Measurements from ENCODE around the gene CDH13.

Gene CDH13

DNA sequence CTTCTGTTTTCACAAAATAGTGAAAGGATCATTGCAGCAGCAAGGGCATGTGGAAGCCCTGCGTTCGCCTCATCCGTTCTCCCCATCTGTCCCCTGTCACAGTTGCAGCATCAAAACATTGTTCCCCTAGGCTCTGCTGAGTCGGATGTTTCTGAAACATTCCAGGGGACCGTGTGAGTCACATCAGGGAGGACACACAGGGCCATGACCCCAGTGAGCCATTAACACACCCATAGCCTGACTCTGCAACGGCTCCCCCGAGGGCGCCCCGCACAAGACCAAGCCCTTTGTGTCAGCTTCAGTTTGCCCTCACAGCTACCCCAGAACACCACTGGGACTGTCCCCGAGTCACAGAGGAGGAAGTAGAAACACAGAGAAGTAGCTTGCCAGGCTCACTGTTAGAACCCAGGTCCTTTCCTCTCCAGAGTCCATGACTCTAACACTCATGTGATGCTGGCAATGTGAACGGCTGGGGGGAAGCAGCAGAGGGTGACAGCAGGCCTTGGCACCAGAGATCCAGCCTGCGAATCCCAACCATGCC is 1117.7 kb downstream of the CDH13 start:
- no peak for DNase-seq

DNA sequence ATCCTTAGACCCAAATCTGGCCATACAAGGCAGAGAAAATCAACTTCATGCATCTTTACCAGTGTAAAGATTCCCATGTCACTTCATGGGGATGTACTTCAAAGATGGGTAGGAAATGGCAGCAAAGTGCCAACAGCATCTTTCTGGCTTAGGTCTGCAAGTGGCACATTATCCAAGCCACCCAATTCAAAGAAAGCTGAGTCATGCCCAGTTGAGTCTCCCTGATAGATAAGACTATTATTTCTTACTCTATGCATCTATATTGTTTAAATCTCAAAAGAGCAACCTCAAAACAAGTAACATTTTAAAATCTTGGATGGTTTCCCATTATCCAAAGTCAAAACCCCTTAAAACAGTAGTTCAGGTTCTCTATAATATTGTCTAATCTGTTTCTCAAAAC is 1119.8 kb downstream of the CDH13 start:
- no peak for DNase-seq

DNA sequence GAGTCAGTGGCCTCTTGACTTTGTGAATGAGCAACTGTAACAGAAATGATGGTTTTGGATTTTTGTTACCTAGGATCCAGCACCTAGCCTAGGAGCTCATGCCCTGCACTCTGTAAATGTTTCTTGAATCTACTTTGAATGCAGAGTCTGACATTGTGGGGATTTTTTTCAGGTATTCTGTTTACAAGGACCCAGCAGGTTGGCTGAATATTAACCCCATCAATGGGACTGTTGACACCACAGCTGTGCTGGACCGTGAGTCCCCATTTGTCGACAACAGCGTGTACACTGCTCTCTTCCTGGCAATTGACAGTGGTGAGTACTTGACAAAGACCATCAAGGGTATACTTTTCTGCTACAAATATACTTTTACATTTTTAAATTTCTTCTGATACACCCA is 1121.2 kb downstream of the CDH13 start:
- DNase-seq: no peak

DNA sequence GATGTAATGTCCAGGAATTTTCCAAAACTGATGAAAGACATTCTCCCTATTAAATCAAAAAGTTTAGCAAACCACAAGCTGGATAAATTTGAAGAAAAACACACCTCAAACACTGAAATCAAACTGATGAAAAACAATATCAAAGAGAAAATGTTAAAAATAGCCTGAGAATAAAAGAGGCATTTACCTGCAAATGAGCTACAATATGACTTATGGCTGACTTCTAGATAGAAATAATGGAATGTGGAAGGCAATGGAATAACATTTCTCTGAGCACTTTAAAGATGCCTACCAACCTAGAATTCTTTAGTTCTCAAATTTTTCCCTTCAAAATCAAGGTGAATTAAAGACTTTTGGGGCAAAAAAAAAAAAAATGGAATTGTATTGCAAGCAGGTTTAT is 1128.6 kb downstream of the CDH13 start:
- DNase-seq: no peak

DNA sequence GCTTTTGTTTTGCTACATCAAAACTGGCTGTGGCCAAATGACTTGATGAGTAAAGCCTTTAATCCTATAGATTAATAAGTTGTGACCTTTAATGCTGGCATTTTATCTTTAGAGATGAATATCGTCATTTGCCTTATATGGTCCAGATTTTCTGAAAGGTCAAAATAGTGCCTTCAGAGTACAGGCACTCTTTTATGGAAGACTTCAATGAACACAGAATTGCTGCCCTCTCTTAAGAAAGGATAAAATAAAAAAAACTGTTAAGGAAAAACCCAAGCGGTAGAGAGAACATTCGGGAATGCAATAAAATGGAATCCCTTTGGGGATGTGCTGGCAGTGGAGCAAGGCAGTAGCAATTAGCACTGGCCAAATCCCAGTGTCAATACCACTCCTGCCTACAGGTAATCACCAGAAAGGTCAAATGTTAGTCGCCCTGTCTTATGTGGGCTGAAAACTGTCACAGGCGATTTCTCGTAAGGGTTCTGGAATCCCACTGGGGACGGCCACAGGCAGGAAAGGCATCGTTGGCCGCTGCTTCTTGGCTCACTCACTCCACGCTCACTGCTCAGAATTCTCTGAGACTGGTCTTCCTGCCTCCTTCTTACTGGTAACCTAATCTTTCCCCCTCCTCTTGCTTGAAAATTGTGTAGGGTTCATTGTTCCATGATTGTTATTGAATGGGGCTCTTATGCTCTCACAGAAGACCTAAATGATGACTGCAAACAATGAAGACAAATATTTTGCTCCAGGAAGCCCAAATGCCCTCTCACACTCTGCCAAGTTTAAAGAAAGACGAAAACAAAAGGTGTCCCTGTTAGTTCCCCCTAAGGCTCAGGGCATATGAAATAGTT is 1135.6 kb downstream of the CDH13 start:
- no peak for DNase-seq

DNA sequence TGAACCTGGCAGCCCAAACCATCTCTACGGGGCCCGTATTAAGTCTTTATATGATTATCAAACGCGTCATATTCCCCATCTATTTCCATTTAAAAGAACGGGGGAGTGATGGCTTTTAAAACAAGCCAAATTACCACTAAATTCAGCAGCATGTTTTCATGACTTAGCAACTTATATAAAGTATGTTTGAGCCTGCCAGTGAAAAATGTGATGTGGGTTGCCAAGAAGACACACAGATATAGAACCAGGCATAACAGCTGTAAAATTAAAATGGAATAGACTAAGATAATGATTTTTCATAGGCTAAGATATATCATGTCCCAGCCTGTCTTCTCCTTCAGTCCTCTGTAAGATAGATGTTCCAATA is 1136.2 kb downstream of the CDH13 start:
- no peak for DNase-seq

DNA sequence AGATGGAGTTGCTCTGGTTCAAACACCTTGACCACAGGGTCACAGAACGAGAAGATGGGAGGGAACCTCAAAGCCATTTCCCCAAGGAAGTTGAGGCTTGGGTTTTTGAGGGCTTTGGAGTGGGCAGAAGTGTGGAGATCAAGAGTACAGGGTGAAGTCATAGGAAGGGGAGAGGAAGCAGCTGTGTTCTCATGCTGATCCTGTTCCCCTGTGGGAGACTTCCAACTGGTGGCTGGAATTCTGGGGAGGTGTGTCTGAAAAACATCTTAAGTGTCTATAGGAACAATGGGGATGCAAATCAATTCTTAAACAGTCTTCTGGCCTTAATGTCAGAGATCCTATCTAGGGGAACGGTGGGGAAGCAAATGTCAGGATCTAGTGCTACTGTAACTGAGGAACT is 1142.2 kb downstream of the CDH13 start:
- no peak for DNase-seq

DNA sequence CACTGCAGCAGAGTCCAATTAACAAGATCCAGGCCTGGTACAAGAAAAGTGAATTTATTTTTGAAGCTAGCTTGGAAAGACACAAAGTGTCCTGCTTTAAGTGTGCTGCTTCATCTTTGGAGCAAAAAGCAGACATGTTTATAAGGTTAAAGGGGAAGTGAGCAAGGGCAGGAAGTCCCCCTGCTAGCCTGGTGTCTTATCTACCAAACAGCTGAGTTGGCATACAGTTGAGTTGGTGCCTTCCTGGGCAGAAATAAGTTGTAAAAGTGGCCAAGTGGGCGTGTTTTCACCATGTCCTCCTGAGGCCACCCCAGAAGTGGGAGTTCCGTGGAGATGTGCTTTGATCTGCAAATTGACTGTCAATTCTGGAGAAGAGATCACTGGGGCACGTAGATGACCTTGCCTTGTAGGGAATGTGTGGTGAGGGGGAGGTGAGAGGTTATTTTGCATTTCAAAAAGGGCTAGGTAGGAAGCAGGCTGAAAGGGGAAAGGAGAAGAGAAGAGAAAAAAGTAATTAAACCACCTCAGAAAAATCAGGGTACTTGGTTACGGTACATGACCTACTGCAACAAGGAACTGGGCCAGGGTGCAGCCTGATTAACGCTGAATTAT is 1142.7 kb downstream of the CDH13 start:
- DNase-seq: no peak

DNA sequence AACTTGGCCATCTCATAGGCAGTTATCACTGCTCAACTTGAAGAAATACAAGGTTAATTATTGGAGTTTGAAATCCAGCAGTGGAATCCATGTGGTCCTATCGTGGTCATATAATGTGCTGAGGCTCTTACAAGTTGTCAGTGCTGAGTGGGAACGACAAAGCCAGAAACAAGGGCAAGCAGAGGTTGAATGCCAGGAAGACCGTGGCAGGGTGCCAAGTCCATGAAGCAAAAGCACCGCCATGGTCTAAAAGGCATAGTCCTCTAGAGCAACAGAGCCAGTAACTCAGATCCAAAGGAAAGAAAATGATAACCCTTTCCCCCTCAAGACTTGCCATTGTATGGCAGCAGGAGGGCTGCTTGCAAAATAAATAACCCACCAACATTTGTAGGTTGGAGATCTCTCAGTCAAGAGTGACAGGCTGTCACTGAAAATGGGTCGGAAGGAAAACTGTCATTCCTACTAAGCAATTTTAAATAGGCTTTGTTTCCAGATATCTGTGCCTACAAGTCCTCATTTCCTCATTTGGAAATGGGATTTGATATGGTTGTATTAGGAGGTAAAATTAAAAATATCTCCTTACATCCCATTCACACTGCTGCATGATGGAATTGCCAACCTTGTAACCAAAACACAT is 1144.7 kb downstream of the CDH13 start:
- DNase-seq: no peak

DNA sequence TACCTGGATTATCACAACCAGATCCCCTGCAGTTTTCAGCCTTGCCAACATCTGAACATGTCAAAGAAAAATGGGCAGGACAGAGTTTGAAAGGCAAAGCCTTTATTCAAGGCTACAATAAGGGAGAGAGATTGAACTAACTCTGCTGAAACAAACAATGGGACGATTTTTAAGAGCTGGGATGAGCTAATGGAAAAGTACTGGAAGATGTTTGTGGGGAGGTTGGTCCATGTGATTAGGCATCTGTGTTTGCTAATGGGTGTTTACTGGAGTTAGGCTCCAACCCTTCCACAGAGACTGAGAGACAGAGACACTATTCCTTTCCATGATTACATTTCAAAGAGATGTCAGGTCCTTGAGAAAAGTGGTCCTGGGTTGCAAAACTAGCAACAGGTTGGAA is 1146.0 kb downstream of the CDH13 start:
- no peak for DNase-seq

DNA sequence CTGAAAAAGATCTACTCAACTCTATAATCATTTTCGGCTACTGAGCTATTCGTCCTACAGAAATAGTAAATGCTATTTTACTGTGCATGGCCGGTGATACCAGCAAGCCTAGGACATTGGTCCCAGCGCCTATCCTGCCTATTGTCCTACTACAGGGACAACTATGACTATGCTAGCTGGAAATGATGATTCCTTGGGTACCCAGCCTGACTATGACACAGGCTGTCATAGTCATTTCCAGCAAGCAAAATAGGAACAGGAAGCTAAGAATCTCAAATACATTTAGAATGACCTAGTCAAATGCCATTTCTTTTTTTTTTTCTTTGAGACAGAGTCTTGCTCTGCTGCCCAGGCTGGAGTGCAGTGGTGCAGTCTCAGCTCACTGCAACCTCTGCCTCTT is 1147.3 kb downstream of the CDH13 start:
- no peak for DNase-seq

DNA sequence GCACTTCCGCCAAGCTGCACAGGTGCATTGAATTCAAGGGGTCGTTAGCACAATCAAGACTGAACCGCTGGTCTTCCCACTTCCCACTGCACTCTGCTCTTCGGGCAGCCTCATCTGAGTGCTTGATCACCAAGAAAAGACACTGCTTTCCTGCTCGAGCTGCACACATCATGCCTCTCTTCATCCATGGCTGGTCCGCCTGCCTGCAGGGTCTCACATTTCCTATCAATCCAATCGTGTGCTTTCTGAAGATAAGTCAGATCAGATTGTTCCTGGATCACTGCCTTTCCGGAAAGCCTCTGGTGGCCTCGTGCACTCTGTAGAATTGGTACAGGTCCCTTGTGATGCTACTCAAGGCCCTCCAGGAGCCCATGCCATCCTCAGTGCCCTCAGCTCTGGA is 1150.2 kb downstream of the CDH13 start:
- DNase-seq: no peak

DNA sequence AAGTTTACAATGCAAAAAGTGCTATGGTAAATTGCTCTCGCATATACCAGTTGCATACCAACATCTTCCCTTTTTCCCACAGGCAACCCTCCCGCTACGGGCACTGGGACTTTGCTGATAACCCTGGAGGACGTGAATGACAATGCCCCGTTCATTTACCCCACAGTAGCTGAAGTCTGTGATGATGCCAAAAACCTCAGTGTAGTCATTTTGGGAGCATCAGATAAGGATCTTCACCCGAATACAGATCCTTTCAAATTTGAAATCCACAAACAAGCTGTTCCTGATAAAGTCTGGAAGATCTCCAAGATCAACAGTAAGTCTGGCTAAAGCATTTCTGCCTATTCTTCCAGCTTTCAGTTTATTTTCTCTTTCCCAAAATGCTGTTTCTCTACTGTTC is 1153.1 kb downstream of the CDH13 start:
- no peak for DNase-seq

DNA sequence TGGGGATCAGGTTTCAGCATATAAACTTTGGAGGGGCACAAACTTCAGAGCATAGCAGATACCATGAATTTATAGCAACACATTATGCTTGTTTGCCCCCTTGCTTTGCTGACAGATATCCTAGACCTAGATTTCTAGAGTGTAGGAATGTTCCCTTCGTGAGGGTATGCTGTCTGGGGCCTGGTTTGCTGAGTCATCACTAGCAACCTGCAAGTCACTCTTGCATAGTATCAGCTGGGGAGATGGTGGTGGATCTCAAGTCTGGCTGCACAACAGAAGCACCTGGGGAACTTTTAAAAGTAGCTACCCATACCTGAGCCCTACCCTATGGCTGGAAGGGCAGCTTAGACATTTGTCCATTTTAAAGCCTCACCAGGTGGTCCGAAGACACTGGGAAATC is 1158.7 kb downstream of the CDH13 start:
- no peak for DNase-seq

DNA sequence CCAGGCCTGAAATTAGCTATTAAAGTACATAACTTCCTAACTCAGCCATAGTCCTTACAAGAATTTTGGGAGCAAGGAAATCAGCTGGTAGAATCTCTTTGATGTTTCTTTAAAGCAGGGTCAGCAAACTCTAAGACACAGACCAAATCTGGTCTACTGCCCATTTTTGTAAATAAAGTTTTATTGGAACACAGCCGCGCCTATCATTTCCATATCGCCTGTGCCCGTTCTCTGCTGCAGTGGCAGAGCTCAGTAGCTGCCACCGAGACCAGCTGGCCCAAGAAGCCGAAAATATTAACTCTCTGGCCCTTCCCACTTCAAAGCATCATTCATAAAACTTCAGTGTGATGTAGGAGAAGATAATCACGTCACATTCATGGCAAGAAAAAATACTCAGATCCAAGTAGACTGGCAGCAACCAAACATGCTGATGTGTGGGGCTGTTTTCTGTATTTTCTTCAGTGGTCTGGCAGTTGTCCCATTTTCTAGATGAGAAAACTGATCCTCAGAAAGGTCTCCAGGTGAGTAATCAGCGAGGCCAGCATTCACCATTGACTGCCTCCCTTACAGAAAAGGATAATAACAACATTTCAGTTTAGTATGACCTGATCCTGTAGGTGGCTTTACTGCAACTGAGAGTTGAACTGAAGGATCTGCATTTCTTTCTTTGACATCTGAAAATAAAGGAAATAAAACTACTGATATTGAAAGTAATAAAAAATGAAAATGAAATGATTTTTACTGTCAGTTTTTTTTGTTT is 1163.1 kb downstream of the CDH13 start:
- DNase-seq: no peak

DNA sequence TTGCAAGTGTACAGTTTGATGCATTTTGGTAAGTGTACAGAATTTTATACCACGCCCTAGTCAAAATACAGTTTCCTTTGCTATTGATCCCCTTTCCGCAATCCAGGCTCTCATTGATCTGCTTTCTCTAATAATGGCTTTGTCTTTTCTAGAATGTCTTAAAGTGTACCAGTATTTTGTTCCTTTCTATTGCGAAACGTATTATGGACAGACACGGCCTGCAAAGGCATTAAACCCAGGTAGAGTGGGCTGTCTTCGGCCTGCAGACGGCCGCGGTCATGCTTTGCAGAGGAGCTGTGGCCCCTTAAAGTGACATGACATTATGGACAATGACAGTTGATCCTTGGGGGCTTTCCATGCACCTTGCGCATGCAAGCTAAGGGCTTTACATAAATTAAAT is 1165.1 kb downstream of the CDH13 start:
- no peak for DNase-seq

DNA sequence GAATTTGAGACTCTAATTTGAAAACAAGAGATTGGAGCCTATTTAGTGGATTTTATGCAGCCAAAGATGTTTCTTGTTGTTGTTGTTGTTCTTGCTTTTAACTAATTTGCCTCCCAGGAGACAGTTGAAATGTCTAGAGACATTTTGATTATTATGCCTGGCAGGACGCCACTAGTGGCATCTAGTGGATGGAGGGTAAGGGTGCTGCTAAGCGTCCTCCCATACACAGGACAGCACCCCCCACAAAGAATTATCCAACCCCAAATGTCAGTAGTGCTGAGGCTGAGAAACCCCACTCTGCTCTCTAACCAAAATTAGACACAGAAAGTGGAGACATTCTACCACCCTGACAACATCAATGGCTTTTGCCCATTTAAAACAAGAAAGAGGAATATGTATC is 1165.6 kb downstream of the CDH13 start:
- no peak for DNase-seq

DNA sequence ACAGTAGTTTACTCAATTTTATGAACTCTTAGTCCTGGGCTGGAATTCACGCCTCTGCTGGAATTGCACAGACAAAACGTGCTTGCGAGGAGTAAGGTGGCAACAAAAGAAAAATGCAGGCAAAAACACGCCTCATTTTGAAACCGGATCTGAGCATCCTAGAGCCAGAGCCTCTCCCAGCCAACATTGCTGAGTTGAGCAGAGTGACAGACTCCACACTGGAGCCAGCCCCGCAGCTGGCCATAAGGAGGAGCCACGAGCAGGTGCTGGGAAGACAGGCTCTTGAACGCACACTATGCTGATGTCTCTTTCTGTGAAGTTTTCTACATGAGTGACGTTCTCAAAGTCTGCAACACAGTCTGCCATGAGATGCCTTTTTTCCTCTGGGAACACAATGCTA is 1166.4 kb downstream of the CDH13 start:
- no peak for DNase-seq

DNA sequence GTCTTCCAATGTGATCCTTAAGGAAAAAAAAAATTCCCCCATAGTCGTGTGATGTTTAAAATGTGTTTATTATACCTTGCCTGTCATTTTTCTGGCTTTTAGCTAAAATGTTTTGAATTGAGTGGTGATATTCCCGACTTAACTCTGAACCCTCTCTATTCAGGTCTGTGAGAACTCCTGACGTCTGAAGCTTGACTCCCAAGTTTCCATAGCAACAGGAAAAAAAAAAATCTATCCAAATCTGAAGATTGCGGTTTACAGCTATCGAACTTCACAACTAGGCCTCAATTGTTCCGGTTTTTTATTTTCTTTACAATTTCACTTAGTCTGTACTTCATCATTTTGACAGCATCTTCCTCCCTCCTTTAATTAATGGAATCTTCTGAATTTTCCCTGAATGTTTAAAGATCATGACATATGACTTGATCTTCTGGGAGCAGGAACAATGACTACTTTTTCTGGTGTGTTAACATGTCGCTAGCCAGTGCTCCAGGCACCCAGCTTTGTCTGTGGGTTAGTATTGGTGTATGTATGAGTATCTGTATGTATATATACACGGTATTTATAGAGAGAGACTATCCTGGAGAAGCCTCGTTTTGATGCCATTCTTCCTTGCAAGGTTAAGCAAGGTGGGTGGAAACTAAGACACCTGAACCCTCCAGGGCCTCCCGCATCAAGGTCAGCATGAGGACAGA is 1168.2 kb downstream of the CDH13 start:
- no peak for DNase-seq

DNA sequence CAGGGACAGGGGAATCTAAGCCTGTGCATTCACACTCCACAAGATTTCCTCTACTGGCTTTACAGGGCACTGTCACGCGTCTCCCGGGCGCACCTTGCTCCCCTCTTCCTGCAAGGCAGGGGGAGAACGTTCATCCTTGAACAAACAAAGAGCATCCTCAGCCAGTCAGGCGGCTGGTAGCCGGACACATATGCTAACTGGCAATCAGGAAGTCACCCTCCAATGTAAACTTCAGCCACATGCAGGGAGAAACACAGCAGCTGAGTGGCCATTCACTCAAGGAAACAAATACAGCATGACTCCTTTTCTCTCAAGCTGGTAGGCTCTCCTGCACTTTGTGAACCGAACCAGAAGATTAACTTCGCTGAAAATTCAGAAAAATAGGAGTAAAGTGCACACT is 1170.2 kb downstream of the CDH13 start:
- no peak for DNase-seq

DNA sequence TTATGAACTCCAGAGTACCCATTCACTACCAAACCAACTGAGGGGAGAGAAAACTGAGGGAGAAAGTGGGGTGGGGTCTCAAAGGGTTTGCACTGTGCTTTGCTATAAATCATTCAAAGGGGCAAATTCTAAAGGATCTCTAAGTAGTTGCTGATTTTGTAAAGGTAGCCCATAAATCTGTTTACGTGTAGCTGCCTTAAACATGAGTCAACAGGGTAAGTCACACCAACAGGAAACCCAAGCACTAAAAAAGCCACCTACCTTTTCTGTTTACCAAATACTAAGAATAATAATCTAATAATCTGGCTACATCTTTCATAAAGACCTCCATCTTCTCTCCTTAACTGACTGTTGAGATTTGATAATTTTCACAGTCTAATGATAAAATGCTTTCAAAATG is 1172.6 kb downstream of the CDH13 start:
- DNase-seq: no peak

DNA sequence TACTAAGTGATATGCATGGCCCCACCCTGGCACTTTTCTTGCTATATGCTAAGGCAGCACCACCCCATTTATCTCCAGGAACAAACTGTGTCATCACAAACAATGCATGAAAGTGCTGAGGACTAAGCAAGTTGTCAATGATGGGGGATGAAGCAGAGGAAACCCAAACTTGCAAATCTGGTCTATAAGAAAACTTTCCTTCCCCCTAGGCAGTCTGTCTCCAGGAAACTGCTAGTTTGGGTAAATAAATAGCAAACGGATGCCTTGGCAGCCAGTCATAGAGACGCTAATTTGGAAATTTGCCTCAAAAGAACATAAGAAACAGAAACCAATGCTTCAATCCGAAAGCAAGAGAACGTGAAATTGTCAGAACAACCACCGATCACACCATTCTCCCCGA is 1175.4 kb downstream of the CDH13 start:
- DNase-seq: no peak
